A673 (cell line): ENCODE results near the gene ELOVL3. TPM values are rescaled to one million over a fixed set of nuclear protein-coding genes. Genes with fewer than 3 reads are reported as not detected.

Experiments used
- BruUV-seq: library from RNA; stranded (reverse); fragments of 400-500 nt; replicated peaks from 2 replicates; lab custom pipeline; 2021; lab: Mats Ljungman, UMichigan
- CTCF ChIA-PET: fragments of 300-600 bp; sonication (Branson Sonifier 250); formaldehyde crosslinking; loops from one replicate; lab custom pipeline; 2022; ENCODE audit warnings: antibody characterized with exemption; lab: Charles Lee
- POLR2A ChIA-PET: fragments of 300-600 bp; sonication (Branson Sonifier 250); formaldehyde crosslinking; loops from one replicate; lab custom pipeline; 2022; ENCODE audit warnings: antibody characterized with exemption; ENCODE audit not compliant: low non-redundant PET; lab: Charles Lee
- DNase-seq: peaks from one replicate; pipeline ENCODE4 v3.0.0-alpha.2; 2015; ENCODE audit warnings: low spot score
- H3K27ac ChIP-seq: fragments of 200-600 bp; sonication (generic); 2 replicates; pipeline ENCODE4 v1.5.1; 2016; ENCODE audit warnings: mixed run types, low read depth, mild to moderate bottlenecking, mixed read lengths, antibody characterized with exemption, low read length; ENCODE audit not compliant: poor library complexity, severe bottlenecking
- H3K27me3 ChIP-seq: fragments of 200-600 bp; sonication (generic); replicated peaks from 2 replicates; pipeline ENCODE4 v1.6.1; 2017; ENCODE audit warnings: mixed run types, low read depth, mild to moderate bottlenecking, mixed read lengths, antibody characterized with exemption, low read length; ENCODE audit not compliant: insufficient read depth, poor library complexity
- H3K36me3 ChIP-seq: fragments of 200-600 bp; sonication (generic); 2 replicates; pipeline ENCODE4 v1.6.1; 2016; ENCODE audit warnings: mixed run types, mild to moderate bottlenecking, mixed read lengths, antibody characterized with exemption, low read length; ENCODE audit not compliant: insufficient read depth, poor library complexity, severe bottlenecking
- H3K4me1 ChIP-seq: fragments of 200-600 bp; sonication (generic); 2 replicates; pipeline ENCODE4 v1.6.1; 2017; ENCODE audit warnings: mixed run types, mild to moderate bottlenecking, mixed read lengths, antibody characterized with exemption, low read length; ENCODE audit not compliant: insufficient read depth, poor library complexity, severe bottlenecking
- H3K4me3 ChIP-seq: fragments of 200-600 bp; sonication (generic); 2 replicates; pipeline ENCODE4 v1.5.1; 2016; ENCODE audit warnings: low read depth, mixed run types, mild to moderate bottlenecking, mixed read lengths, low read length; ENCODE audit not compliant: poor library complexity, severe bottlenecking
- H3K9me3 ChIP-seq: fragments of 200-600 bp; sonication (generic); 2 replicates; pipeline ENCODE4 v1.6.1; 2016; ENCODE audit warnings: mixed run types, low read depth, mild to moderate bottlenecking, mixed read lengths, antibody characterized with exemption, low read length; ENCODE audit not compliant: poor library complexity, severe bottlenecking
- EZH2 ChIP-seq: fragments of 200-600 bp; sonication (generic); IDR thresholded peaks from 2 replicates; pipeline ENCODE4 v1.6.1; 2017; ENCODE audit warnings: borderline replicate concordance, low read depth, mild to moderate bottlenecking, mixed read lengths, antibody characterized with exemption, low read length; ENCODE audit not compliant: poor library complexity, severe bottlenecking
- intact Hi-C: fragments of 100-400 bp; cut with micrococcal nuclease; formaldehyde crosslinking; loops from one replicate; pipeline ENCODE4 v1.10.0; 2022; ENCODE audit not compliant: unreplicated experiment
- total RNA-seq: library from RNA; stranded (reverse); gene quantifications from 2 replicates; pipeline ENCODE4 v1.2.3, GENCODE V29; 2021
- TF ChIP-seq, protein P1 (sequence below): fragments of 300-800, 200-600 bp; sonication (generic); conservative IDR thresholded peaks from 2 replicates; pipeline ENCODE4 v1.5.1; 2017; ENCODE audit warnings: low read depth, mild to moderate bottlenecking, antibody characterized with exemption, low read length, moderate library complexity, mixed read lengths

Gene ELOVL3
- total RNA-seq, 1 experiment from 2014 or later: not detected

DNA sequence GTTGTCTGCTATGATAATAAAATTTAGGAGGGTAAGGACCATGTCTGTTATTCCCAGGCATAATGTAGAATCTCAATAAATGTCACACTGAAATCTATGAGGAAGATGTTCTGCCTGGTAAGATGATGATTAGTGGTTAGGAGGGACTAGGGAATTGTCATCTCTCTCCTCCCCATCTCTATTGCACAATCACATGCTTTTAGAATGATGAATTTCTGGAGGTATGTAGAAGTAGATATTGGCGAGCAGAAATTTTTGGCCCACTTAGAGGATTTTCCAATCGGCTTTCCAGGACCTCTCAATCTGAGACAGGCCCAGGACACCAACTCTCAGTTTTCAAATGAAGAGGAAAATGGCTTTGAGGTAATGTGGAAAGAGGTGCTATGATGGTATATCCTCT is 17.2 kb downstream of the ELOVL3 start:
- H3K4me1 ChIP-seq: peaks cover 27% of the 10 kb centered on the region
- BruUV-seq: no TSS peak
- H3K36me3 ChIP-seq: no peaks in the 10 kb centered on the region
- no peak overlapping the region for H3K27ac ChIP-seq
- intact Hi-C loops: no loop called here
- POLR2A ChIA-PET: no interaction called here
- CTCF ChIA-PET: no interaction called here
- no peak overlapping the region for H3K4me3 ChIP-seq
- no peak for DNase-seq
- TF ChIP-seq, protein P1, sequence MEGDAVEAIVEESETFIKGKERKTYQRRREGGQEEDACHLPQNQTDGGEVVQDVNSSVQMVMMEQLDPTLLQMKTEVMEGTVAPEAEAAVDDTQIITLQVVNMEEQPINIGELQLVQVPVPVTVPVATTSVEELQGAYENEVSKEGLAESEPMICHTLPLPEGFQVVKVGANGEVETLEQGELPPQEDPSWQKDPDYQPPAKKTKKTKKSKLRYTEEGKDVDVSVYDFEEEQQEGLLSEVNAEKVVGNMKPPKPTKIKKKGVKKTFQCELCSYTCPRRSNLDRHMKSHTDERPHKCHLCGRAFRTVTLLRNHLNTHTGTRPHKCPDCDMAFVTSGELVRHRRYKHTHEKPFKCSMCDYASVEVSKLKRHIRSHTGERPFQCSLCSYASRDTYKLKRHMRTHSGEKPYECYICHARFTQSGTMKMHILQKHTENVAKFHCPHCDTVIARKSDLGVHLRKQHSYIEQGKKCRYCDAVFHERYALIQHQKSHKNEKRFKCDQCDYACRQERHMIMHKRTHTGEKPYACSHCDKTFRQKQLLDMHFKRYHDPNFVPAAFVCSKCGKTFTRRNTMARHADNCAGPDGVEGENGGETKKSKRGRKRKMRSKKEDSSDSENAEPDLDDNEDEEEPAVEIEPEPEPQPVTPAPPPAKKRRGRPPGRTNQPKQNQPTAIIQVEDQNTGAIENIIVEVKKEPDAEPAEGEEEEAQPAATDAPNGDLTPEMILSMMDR: no peak
- no peak for TF ChIP-seq EZH2
- no peaks in the 10 kb centered on the region for H3K27me3 ChIP-seq
- no peaks in the 10 kb centered on the region for H3K9me3 ChIP-seq

DNA sequence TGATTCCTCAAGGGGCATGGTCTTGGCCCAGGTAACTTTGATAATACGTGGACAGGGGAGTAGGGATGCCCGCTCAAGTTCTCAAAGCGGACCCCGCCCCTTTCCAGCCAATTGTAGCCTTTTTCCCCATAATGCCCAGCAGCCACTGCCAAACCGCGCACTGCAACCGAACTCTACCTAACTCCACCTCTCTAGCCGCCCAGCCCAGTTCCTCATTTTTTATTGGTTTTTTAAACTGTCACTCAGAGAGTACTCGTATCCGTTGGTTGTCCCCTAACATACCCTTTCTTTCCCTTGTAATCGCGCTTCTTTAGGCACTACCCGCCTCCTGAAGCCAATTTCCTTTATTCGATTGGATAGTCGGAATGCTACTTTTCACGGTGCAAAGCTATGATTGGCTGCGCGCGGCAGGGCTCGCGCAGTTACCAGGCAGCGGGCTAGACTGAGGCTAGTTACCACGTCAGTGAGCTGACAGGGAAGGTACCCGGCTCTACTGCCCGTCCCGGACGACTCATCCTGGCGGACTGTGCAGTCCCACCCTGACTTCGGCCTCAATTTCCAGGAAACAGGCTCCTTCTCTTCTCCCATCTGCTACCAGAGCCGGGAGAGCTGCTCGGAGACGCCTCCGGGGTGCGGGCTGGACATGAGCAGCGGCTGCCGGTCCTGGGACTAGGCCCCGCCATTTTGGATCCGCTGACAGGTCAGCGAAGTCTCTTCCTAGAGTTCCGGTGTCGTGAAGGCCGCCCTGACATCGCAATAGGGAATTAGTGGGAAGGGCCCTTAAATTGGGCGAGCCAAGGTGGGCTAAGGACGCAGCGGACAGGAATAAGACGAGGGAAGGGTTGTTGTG is 19.2 kb downstream of the ELOVL3 start, which contains the start of gene GBF1:
Gene GBF1 (plus strand): TSS at position 451 of the 850 bp plus-strand sequence. CDS start 13,407 bp downstream, outside the sequence.
- Histone ChIP-seq H3K4me3 (peak within 1 kb of the TSS; percentile 81), H3K4me1 (peaks cover 27% of the 10 kb centered on the region), H3K27ac (peak within 1 kb of the TSS; percentile 77), H3K27me3 (no peaks in the 10 kb centered on the region), H3K9me3 (no peaks in the 10 kb centered on the region), H3K36me3 (no peaks in the 10 kb centered on the region)
- intact Hi-C loops: no loop called here
- BruUV-seq: no TSS peak
- ChIA-PET POLR2A (interaction anchor here (0.6 kb wide), 1 partner anchor 393 kb away, joined by 4 read pairs; no protein-coding TSS in a partner anchor), CTCF (interaction anchor here (0.6 to 1.6 kb wide), 5 partner anchors 13 to 107 kb away, joined by 3 to 6 read pairs (median 3); no protein-coding TSS in a partner anchor)
- peak; percentile 100 for DNase-seq
- TF ChIP-seq, protein P1: no peak
- no peak for TF ChIP-seq EZH2

DNA sequence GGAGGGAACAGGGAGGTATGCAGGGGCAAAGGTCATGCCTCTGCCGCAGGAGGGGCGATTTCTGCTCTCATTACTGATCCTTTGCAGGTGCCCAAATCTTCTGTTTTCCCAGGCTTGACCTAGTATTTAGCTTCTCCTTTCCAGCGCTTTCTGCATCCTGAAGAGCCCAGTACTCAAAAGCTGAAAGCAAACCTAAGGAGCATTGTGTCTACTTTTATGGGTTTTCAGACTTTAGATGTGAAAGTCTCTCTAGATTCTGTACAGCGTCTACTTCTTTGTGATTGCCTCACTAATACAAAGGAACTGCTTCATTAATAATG is 19.8 kb downstream of the ELOVL3 start:
- no peaks in the 10 kb centered on the region for H3K9me3 ChIP-seq
- DNase-seq: no peak
- CTCF ChIA-PET: interaction anchor here (0.6 to 1.6 kb wide), 4 partner anchors 14 to 107 kb away, joined by 3 to 6 read pairs (median 4); no protein-coding TSS in a partner anchor
- no peaks in the 10 kb centered on the region for H3K27me3 ChIP-seq
- BruUV-seq: no TSS peak
- H3K27ac ChIP-seq: peak overlapping the region; percentile 77
- POLR2A ChIA-PET: interaction anchor here (0.6 kb wide), 1 partner anchor 392 kb away, joined by 4 read pairs; no protein-coding TSS in a partner anchor
- H3K4me1 ChIP-seq: peaks cover 27% of the 10 kb centered on the region
- no peak for TF ChIP-seq EZH2
- TF ChIP-seq, protein P1: no peak
- peak overlapping the region; percentile 81 for H3K4me3 ChIP-seq
- intact Hi-C loops: no loop called here
- no peaks in the 10 kb centered on the region for H3K36me3 ChIP-seq
